GM12864 (cell line): ENCODE results near the gene TMEM150A.
A peak's percentile ranks its signal among the peaks of the same experiment; 100 is the strongest.

Source experiments
- DNase-seq: peaks from one replicate; pipeline ENCODE4 v3.0.0-alpha.2; 2011; ENCODE audit warnings: low read depth
- H3K4me3 ChIP-seq: 2 replicates; pipeline ENCODE4 v1.5.1; 2011; ENCODE audit warnings: mild to moderate bottlenecking, low read depth, low read length, control low read depth
- TF ChIP-seq, protein P1 (sequence below): IDR thresholded peaks from 2 replicates; pipeline ENCODE4 v1.5.1; 2011; ENCODE audit warnings: low read depth, mild to moderate bottlenecking, moderate library complexity, low read length, control low read depth, inconsistent platforms; ENCODE audit errors: missing control alignments

Gene TMEM150A

GRCh38 chr2:85601771-85602475, 575 bp downstream of the TMEM150A start:
- H3K4me3 ChIP-seq, result peak overlapping the region; percentile 59
- no peak for DNase-seq
- TF ChIP-seq, protein P1, sequence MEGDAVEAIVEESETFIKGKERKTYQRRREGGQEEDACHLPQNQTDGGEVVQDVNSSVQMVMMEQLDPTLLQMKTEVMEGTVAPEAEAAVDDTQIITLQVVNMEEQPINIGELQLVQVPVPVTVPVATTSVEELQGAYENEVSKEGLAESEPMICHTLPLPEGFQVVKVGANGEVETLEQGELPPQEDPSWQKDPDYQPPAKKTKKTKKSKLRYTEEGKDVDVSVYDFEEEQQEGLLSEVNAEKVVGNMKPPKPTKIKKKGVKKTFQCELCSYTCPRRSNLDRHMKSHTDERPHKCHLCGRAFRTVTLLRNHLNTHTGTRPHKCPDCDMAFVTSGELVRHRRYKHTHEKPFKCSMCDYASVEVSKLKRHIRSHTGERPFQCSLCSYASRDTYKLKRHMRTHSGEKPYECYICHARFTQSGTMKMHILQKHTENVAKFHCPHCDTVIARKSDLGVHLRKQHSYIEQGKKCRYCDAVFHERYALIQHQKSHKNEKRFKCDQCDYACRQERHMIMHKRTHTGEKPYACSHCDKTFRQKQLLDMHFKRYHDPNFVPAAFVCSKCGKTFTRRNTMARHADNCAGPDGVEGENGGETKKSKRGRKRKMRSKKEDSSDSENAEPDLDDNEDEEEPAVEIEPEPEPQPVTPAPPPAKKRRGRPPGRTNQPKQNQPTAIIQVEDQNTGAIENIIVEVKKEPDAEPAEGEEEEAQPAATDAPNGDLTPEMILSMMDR, result no peak

DNA sequence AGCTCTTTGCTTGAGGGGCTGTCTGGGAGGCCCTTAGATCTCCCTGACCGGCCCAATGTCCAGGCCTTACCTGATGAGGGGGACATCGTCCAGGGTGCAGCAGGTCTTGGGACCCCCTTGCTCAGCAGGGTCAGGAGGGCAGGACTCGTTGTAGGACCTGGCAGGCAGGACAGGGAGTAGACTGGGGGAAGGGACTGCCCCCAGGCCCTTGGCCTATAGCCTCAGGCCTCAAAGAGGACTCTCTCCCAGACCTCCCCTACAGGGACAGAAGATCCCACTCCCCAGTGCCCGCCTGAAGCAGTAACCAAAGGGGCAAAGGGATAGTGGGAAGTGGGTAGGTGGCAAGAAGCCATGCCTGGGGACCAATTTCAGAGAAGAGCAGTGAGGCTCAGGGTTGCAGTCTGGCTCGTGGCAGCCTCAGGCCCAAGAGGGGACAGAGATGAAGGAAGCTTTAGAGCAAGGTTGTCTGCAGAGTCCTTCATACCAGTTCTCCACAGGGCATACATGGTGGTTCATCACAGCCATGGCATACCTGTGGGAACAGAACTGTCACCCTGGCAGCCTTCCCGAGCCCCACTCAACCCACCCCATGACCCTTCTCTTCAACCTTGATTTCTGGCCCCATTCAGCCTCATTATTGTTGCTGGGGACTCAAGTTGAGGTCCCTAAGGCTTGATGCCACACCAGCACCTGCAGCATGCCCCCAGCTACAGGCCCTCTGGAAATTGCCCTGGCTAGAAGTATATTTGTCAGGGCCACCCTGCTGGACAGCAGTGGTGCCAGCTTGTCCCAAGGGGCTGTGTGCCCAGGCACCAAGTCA, 1.3 kb downstream of the TMEM150A start:
- H3K4me3 ChIP-seq, result no peak overlapping the region
- DNase-seq, result no peak

DNA sequence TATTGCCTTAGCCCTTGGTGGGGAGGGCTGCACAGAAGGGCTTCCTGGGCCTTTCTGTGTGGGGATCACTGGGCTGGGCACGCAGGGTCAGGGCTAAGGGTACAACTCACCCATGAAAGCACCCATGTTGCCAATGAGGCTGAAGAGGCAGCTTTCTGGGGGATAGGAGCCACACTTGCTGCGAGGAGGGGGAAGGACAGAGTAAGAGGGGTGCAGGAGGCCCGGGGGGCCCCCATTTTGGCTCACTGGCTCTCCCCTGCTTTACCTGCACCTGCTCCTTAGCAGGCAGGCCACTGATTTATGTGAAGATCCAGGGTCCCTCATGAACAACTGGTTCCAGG, 2.3 kb downstream of the TMEM150A start:
- TF ChIP-seq, protein P1, result no peak

More for the DNA sequence above, 1.3 kb downstream of the TMEM150A start:
- TF ChIP-seq, protein P1, result no peak

DNA sequence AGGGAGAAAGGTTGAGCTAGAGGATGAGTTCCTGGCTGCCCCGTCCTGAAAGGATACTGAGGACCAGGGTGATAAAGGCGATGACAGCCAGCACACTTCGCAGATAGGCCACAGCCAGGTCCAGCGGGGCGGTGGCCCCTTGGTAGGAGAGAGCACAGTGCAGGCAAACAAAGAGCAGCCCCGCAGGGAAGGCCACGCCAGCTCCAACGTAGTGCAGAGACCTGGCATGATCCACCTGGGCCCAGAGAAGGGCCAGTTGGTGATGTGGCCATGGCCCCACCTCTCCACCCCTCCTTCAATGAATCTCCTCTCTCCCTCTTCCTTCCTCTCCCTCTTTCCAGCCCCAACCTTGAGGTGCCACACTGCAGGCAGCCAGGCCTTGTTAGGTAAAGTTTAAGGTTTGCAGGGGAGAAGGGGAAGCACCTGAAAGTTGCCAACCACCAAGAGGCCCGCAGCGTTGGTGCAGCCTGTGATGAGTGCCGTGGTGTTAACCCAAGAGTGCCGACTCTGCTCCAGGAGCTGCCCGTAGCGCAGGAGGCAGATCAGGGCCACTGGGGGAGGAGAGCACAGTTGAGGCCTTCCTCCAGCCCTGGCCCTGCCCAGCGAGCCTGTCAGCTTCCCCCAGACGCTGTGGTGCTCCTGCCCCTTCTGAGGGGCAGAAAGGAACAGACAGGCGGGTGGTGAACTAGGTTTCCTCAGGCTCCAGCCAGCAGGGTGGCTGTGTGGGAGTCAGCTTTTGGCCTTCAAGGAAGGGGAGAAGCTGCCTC, 2.8 kb downstream of the TMEM150A start:
- DNase-seq, result no peak
- TF ChIP-seq, protein P1, result no peak
- H3K4me3 ChIP-seq, result no peak overlapping the region

More for the DNA sequence above, 2.3 kb downstream of the TMEM150A start:
- DNase-seq, result no peak
- H3K4me3 ChIP-seq, result no peak overlapping the region

DNA sequence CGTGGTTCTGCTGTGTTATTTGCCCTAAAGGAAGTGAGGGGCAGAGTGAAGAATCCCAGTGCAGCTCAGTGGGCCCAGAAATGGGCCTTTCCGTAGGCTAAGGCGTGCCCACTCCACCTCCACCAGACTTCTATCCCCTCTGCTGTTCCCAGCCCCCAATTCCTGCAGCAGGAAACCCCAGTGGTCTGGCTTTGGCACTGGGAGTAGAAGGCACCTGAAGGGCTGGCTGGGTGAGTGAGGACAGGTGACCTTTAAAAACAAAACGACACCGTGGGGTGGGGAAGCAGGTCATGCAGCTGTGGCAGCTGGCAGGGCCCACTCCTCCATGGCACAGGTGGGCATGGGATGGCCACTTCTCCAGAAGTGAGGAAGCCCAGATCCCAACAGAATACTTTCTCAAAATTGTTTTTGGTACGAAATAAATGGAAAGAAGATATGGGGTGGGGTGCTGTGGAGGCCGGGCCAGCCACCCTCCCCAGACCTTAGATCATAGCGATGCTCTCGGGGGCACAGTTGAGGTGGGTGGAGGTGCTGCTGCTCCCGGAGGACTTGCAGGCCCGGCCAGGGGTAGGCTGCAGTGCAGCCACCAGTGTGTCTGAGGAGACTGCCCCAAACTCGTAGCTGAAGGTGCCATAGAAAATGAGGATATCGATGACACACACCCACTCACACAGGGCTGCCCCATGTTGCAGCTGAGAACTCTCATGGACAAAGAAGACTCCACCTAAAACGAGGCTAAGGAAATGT, 3.7 kb downstream of the TMEM150A start:
- TF ChIP-seq, protein P1, result no peak
- no peak for DNase-seq
- no peak overlapping the region for H3K4me3 ChIP-seq

DNA sequence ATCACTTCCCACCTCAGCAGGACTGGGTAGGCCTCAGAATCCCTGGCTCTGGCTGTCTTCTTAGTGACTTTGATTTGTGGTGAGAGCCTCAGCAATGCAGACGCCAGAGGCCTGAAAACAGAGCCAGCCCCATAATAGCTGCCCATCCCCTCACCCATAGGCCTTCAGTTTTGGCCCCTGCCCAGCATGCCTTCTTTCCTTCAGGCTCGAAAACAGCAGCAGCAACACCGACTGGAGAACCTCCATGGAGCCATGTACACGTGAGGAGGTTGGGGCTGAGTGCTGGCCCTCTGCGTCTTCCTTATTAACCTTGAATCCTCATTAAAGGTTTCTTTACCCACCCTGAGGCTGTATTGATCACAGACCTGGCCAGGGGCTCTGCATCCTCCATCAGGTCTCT, 5.3 kb downstream of the TMEM150A start:
- TF ChIP-seq, protein P1, result no peak
- DNase-seq, result no peak
- no peak overlapping the region for H3K4me3 ChIP-seq
